ENCODE measurements around the gene SFN.

The SFN gene

GRCh38 chr1:26890467-26890796, 27.5 kb downstream of the SFN start:
- TF ChIP-seq CTCF (IDR thresholded peaks at IDR 0.05; ENCODE audit: low read depth, low read length) = no peak
- no peak for DNase-seq (ENCODE audit: extremely low read depth, low read depth)

GRCh38 chr1:26894263-26894662, 31.3 kb downstream of the SFN start:
- no peak for TF ChIP-seq CTCF (IDR thresholded peaks at IDR 0.05; ENCODE audit: low read depth, low read length)

GRCh38 chr1:26897351-26897750, 34.4 kb downstream of the SFN start:
- TF ChIP-seq CTCF (IDR thresholded peaks at IDR 0.05; ENCODE audit: low read depth, low read length) = no peak

More at GRCh38 chr1:26894263-26894662, 31.3 kb downstream of the SFN start:
- no peak for DNase-seq (ENCODE audit: extremely low read depth, low read depth)

GRCh38 chr1:26900001-26900814, 37.3 kb downstream of the SFN start, which contains the start of gene GPATCH3:
GPATCH3 (minus strand) TSS chr1:26900467; CDS start chr1:26900442, 25 bp downstream.
- peak; percentile 85 for DNase-seq (ENCODE audit: extremely low read depth, low read depth)
- TF ChIP-seq CTCF (IDR thresholded peaks at IDR 0.05; ENCODE audit: low read depth, low read length) = no peak

More at GRCh38 chr1:26897351-26897750, 34.4 kb downstream of the SFN start:
- DNase-seq (ENCODE audit: extremely low read depth, low read depth) = no peak

GRCh38 chr1:26900815-26901511, 38.0 kb downstream of the SFN start:
- DNase-seq (ENCODE audit: extremely low read depth, low read depth) = no peak
- TF ChIP-seq CTCF (IDR thresholded peaks at IDR 0.05; ENCODE audit: low read depth, low read length) = no peak

- no peak for DNase-seq (ENCODE audit: extremely low read depth, low read depth)
These were observed 44.3 kb downstream of the SFN start for GRCh38 chr1:26907071-26907917.

More at GRCh38 chr1:26907071-26907917, 44.3 kb downstream of the SFN start:
- no peak for TF ChIP-seq CTCF (IDR thresholded peaks at IDR 0.05; ENCODE audit: low read depth, low read length)

All from AG09319 (cell line).